ENCODE data around the gene CALU.

Gene CALU

GRCh38 chr7:128818694-128819093 lies 79.5 kb downstream of the CALU start:
- no peak for DNase-seq (ENCODE audit: low spot score)
- no peak overlapping the region for H3K4me3 ChIP-seq
- no peak for TF ChIP-seq CTCF (IDR thresholded peaks at IDR 0.05)
- H3K27ac ChIP-seq, result no peak overlapping the region

Data from coronary artery (tissue), 2 donors.